H9 (cell line): ENCODE data around the gene UBAC2. TPM values are rescaled to one million over a fixed set of nuclear protein-coding genes. Genes with fewer than 3 reads are reported as not detected.
A peak's percentile ranks its signal among the peaks of the same experiment; 100 is the strongest.
"Not testable (repeated sequence)": the region's sequence is repeated elsewhere in the genome, so short reads cannot be mapped to it uniquely, and the experiment has no call there.

Experiments
- DNase-seq: peaks from one replicate; pipeline ENCODE4 v3.0.0-alpha.2; 2017
- H2AFZ ChIP-seq: one replicate; pipeline ENCODE4 v1.6.1; 2013; ENCODE audit warnings: mild to moderate bottlenecking, low read length, control low read depth, moderate library complexity
- H2AK5ac ChIP-seq: 2 replicates; pipeline ENCODE4 v1.6.1; 2013; ENCODE audit warnings: low read length, control low read depth, mixed read lengths; ENCODE audit not compliant: insufficient read length
- H2BK120ac ChIP-seq: one replicate; pipeline ENCODE4 v1.6.1; 2013; ENCODE audit warnings: low read depth, mild to moderate bottlenecking, low read length, control low read depth, inconsistent platforms; ENCODE audit not compliant: poor library complexity, severe bottlenecking
- H2BK12ac ChIP-seq: 2 replicates; pipeline ENCODE4 v1.6.1; 2013; ENCODE audit warnings: low read length, control low read depth, mixed read lengths, low read depth; ENCODE audit not compliant: insufficient read length
- H2BK15ac ChIP-seq: 2 replicates; pipeline ENCODE4 v1.6.1; 2013; ENCODE audit warnings: low read depth, low read length, control low read depth
- H2BK20ac ChIP-seq: one replicate; pipeline ENCODE4 v1.6.1; 2013; ENCODE audit warnings: low read depth, mild to moderate bottlenecking, low read length, control low read depth, inconsistent platforms; ENCODE audit not compliant: poor library complexity, severe bottlenecking
- H2BK5ac ChIP-seq: 2 replicates; pipeline ENCODE4 v1.6.1; 2013; ENCODE audit warnings: low read length, control low read depth, mixed read lengths; ENCODE audit not compliant: insufficient read length
- H3K14ac ChIP-seq: 2 replicates; pipeline ENCODE4 v1.6.1; 2013; ENCODE audit warnings: low read length, control low read depth; ENCODE audit not compliant: insufficient read depth
- H3K18ac ChIP-seq: 2 replicates; pipeline ENCODE4 v1.6.1; 2013; ENCODE audit warnings: low read depth, mild to moderate bottlenecking, mixed read lengths, low read length, control low read depth; ENCODE audit not compliant: insufficient read length
- H3K23ac ChIP-seq: 2 replicates; pipeline ENCODE4 v1.6.1; 2013; ENCODE audit warnings: low read length, control low read depth, mixed read lengths, low read depth; ENCODE audit not compliant: insufficient read length
- H3K23me2 ChIP-seq: 2 replicates; pipeline ENCODE4 v1.6.1; 2013; ENCODE audit warnings: low read depth, mild to moderate bottlenecking, mixed read lengths, low read length, control low read depth; ENCODE audit not compliant: insufficient read length, poor library complexity, severe bottlenecking
- H3K27ac ChIP-seq: 2 replicates; pipeline ENCODE4 v1.5.1; 2013; ENCODE audit warnings: low read length, control low read depth, mixed read lengths, low read depth; ENCODE audit not compliant: insufficient read length
- H3K27me3 ChIP-seq: 2 replicates; pipeline ENCODE4 v1.6.1; 2013; ENCODE audit warnings: low read length, control low read depth, inconsistent platforms; ENCODE audit not compliant: insufficient read depth
- H3K4ac ChIP-seq: 2 replicates; pipeline ENCODE4 v1.6.1; 2013; ENCODE audit warnings: low read depth, mild to moderate bottlenecking, control low read depth, inconsistent platforms, low read length, moderate library complexity
- H3K4me1 ChIP-seq: 2 replicates; pipeline ENCODE4 v1.6.1; 2013; ENCODE audit warnings: low read length, control low read depth, inconsistent platforms; ENCODE audit not compliant: insufficient read depth
- H3K4me2 ChIP-seq: 2 replicates; pipeline ENCODE4 v1.6.1; 2013; ENCODE audit warnings: low read length, control low read depth, mixed read lengths; ENCODE audit not compliant: insufficient read length, insufficient read depth
- H3K56ac ChIP-seq: 2 replicates; pipeline ENCODE4 v1.6.1; 2013; ENCODE audit warnings: low read depth, mild to moderate bottlenecking, mixed read lengths, low read length, control low read depth; ENCODE audit not compliant: insufficient read length
- H3K79me1 ChIP-seq: 2 replicates; pipeline ENCODE4 v1.6.1; 2013; ENCODE audit warnings: low read depth, mild to moderate bottlenecking, moderate library complexity, low read length, control low read depth, inconsistent platforms; ENCODE audit not compliant: insufficient read depth, poor library complexity, severe bottlenecking
- H3K79me2 ChIP-seq: 2 replicates; pipeline ENCODE4 v1.6.1; 2013; ENCODE audit warnings: low read length, control low read depth, inconsistent platforms; ENCODE audit not compliant: insufficient read depth
- H3K9ac ChIP-seq: 2 replicates; pipeline ENCODE4 v1.6.1; 2013; ENCODE audit warnings: low read length, control low read depth, mixed read lengths; ENCODE audit not compliant: insufficient read length; ENCODE audit errors: extremely low read depth
- H3K9me3 ChIP-seq: one replicate; pipeline ENCODE4 v1.6.1; 2013; ENCODE audit warnings: low read depth, low read length, inconsistent platforms; ENCODE audit not compliant: control insufficient read depth
- H3T11ph ChIP-seq: one replicate; pipeline ENCODE4 v1.6.1; 2013; ENCODE audit warnings: mild to moderate bottlenecking, low read length, control low read depth, inconsistent platforms
- H4K20me1 ChIP-seq: one replicate; pipeline ENCODE4 v1.6.1; 2013; ENCODE audit not compliant: control insufficient read depth, insufficient read length, insufficient read depth
- H4K5ac ChIP-seq: 2 replicates; pipeline ENCODE4 v1.6.1; 2013; ENCODE audit warnings: low read depth, mild to moderate bottlenecking, mixed read lengths, low read length, control low read depth; ENCODE audit not compliant: insufficient read length
- H4K8ac ChIP-seq: replicated peaks from 2 replicates; pipeline ENCODE4 v1.6.1; 2013; ENCODE audit warnings: low read length, control low read depth, mixed read lengths, low read depth; ENCODE audit not compliant: insufficient read length
- H4K91ac ChIP-seq: 2 replicates; pipeline ENCODE4 v1.6.1; 2013; ENCODE audit warnings: low read depth, mild to moderate bottlenecking, moderate library complexity, mixed read lengths, low read length, control low read depth; ENCODE audit not compliant: insufficient read length
- H3K27ac Mint-ChIP-seq, 3 experiments: 2 replicates in 2 of 3; 3 replicates in 1 of 3; pipeline ENCODE4 v1.8.0; 2020 to 2021; ENCODE audit warnings: mixed read lengths in 3 of 3, mild to moderate bottlenecking in 1 of 3, moderate library complexity in 1 of 3
- H3K27me3 Mint-ChIP-seq: 2 replicates; pipeline ENCODE4 v1.8.0; 2021; ENCODE audit warnings: low read depth, mild to moderate bottlenecking, moderate library complexity, mixed read lengths
- H3K36me3 Mint-ChIP-seq, 3 experiments: 2 replicates in 2 of 3; 3 replicates in 1 of 3; pipeline ENCODE4 v1.8.0; 2020 to 2021; ENCODE audit warnings: low read depth in 3 of 3, mixed read lengths in 3 of 3; ENCODE audit not compliant: insufficient read depth in 1 of 3
- H3K4me1 Mint-ChIP-seq, 2 experiments: 2 replicates each; pipeline ENCODE4 v1.8.0; 2020; ENCODE audit warnings: mixed read lengths in 2 of 2
- H3K4me3 Mint-ChIP-seq, 2 experiments: 2 replicates in 1 of 2; 3 replicates in 1 of 2; pipeline ENCODE4 v1.8.0; 2020 to 2021; ENCODE audit warnings: mild to moderate bottlenecking in 2 of 2, mixed read lengths in 2 of 2, moderate library complexity in 1 of 2
- H3K9me3 Mint-ChIP-seq, 2 experiments: 2 replicates in 1 of 2; 3 replicates in 1 of 2; pipeline ENCODE4 v1.8.0; 2020; ENCODE audit warnings: mild to moderate bottlenecking in 2 of 2, mixed read lengths in 2 of 2, moderate library complexity in 1 of 2
- CTCF ChIP-seq: fragments of 200-600 bp; sonication (generic); conservative IDR thresholded peaks from 3 replicates; pipeline ENCODE4 v1.8.0; 2021; ENCODE audit warnings: antibody characterized with exemption, mild to moderate bottlenecking
- WGBS: extraction: QIAGEN DNeasy Blood & Tissue Kit; methylation state at CpG from one replicate; pipeline ENCODE4 v1.1.7; 2013; ENCODE audit warnings: missing lambda C conversion rate, low lambda C conversion rate, mixed read lengths; ENCODE audit not compliant: insufficient read length; ENCODE audit errors: extremely low coverage; 5-methylcytosine and 5-hydroxymethylcytosine counted together
- total RNA-seq: library from RNA; stranded (reverse); gene quantifications from 2 replicates; pipeline ENCODE4 v1.2.1, GENCODE V29; 2021

Gene UBAC2
- total RNA-seq, 1 experiment from 2014 or later, result 52.3 TPM

GRCh38 chr13:99388334-99388923 lies 187.8 kb downstream of the UBAC2 start:
- H3K27ac ChIP-seq, result no peak overlapping the region
- DNase-seq, result peak; percentile 23
- H3K23me2 ChIP-seq, result no peaks in the 10 kb centered on the region
- peaks cover 0 to under 1% of the 10 kb centered on the region in 2 experiments; a peak in 1 of 5 replicates for H3K9me3 Mint-ChIP-seq
- H3K27ac Mint-ChIP-seq, result peak overlapping the region in 1 of 3 experiments; percentile 46; a peak in 2 of 7 replicates
- no peak overlapping the region for H3K4me3 Mint-ChIP-seq
- no peak overlapping the region for H3K23ac ChIP-seq
- H3K27me3 Mint-ChIP-seq, result no peaks in the 10 kb centered on the region
- no CpG with 5 or more reads among the region's 14 CpGs for WGBS
- H4K8ac ChIP-seq, result no peak overlapping the region
- no peak overlapping the region for H4K5ac ChIP-seq
- no peak overlapping the region for H2BK15ac ChIP-seq
- no peak overlapping the region for H3K9ac ChIP-seq
- H3K36me3 Mint-ChIP-seq, result peaks cover 0 to 21% (median 14%) of the 10 kb centered on the region in 3 experiments; a peak in 5 of 7 replicates
- no peak overlapping the region for H3K4me2 ChIP-seq
- no peak overlapping the region for H2AK5ac ChIP-seq
- H4K20me1 ChIP-seq, result no peaks in the 10 kb centered on the region
- peaks cover 15 to 18% of the 10 kb centered on the region in 2 experiments for H3K4me1 Mint-ChIP-seq
- no peak overlapping the region for H3K56ac ChIP-seq
- H3K14ac ChIP-seq, result no peak overlapping the region
- no peaks in the 10 kb centered on the region for H3K27me3 ChIP-seq
- no peak for TF ChIP-seq CTCF
- H2BK5ac ChIP-seq, result no peak overlapping the region
- no peak overlapping the region for H3T11ph ChIP-seq
- no peak overlapping the region for H2BK20ac ChIP-seq
- H3K79me1 ChIP-seq, result no peaks in the 10 kb centered on the region
- H4K91ac ChIP-seq, result no peak overlapping the region
- H3K4me1 ChIP-seq, result no peaks in the 10 kb centered on the region; the same call in 1 of the 2 replicates
- H2BK120ac ChIP-seq, result no peak overlapping the region
- no peak overlapping the region for H2BK12ac ChIP-seq
- H3K18ac ChIP-seq, result no peak overlapping the region
- no peak overlapping the region for H3K4ac ChIP-seq
- no peak overlapping the region for H2AFZ ChIP-seq
- no peaks in the 10 kb centered on the region for H3K79me2 ChIP-seq
- H3K9me3 ChIP-seq, result no peaks in the 10 kb centered on the region

GRCh38 chr13:99389094-99389493 lies 188.4 kb downstream of the UBAC2 start:
- H3K23me2 ChIP-seq, result not testable (repeated sequence)

More at GRCh38 chr13:99389094-99389493, 188.4 kb downstream of the UBAC2 start:
- WGBS, result no CpG with 5 or more reads among the region's 6 CpGs
- not testable (repeated sequence) for H2BK20ac ChIP-seq, H3T11ph ChIP-seq, H3K79me1 ChIP-seq, H3K9ac ChIP-seq, H3K4me1 ChIP-seq, H3K79me2 ChIP-seq, H3K27me3 ChIP-seq, H3K4me3 Mint-ChIP-seq, H3K18ac ChIP-seq, H2AFZ ChIP-seq, H4K8ac ChIP-seq, H3K4ac ChIP-seq, H2BK12ac ChIP-seq, H4K5ac ChIP-seq, H3K14ac ChIP-seq, H3K9me3 Mint-ChIP-seq, H3K9me3 ChIP-seq, H3K27ac ChIP-seq, H2BK5ac ChIP-seq, H3K27me3 Mint-ChIP-seq, H2BK120ac ChIP-seq, H3K56ac ChIP-seq, H2BK15ac ChIP-seq, H4K20me1 ChIP-seq, H3K23ac ChIP-seq, H2AK5ac ChIP-seq, H4K91ac ChIP-seq, H3K4me2 ChIP-seq
- Mint-ChIP-seq H3K4me1 (peaks cover 16 to 18% of the 10 kb centered on the region in 2 experiments), H3K36me3 (peaks cover 0 to 25% (median 14%) of the 10 kb centered on the region in 3 experiments; a peak in 5 of 7 replicates), H3K27ac (peak overlapping the region in 2 of 3 experiments; percentile 39 to 59; a peak in 2 of 7 replicates)
- DNase-seq, result peak; percentile 8
